H9 (cell line): ENCODE results near the gene MYO1C. TPM values are rescaled to one million over a fixed set of nuclear protein-coding genes. Genes with fewer than 3 reads are reported as not detected.

Experiments used
- DNase-seq: peaks from one replicate; pipeline ENCODE4 v3.0.0-alpha.2; 2017
- H2AFZ ChIP-seq: one replicate; pipeline ENCODE4 v1.6.1; 2013; ENCODE audit warnings: mild to moderate bottlenecking, low read length, control low read depth, moderate library complexity
- H2AK5ac ChIP-seq: 2 replicates; pipeline ENCODE4 v1.6.1; 2013; ENCODE audit warnings: low read length, control low read depth, mixed read lengths; ENCODE audit not compliant: insufficient read length
- H2BK120ac ChIP-seq: one replicate; pipeline ENCODE4 v1.6.1; 2013; ENCODE audit warnings: low read depth, mild to moderate bottlenecking, low read length, control low read depth, inconsistent platforms; ENCODE audit not compliant: poor library complexity, severe bottlenecking
- H2BK12ac ChIP-seq: 2 replicates; pipeline ENCODE4 v1.6.1; 2013; ENCODE audit warnings: low read length, control low read depth, mixed read lengths, low read depth; ENCODE audit not compliant: insufficient read length
- H2BK15ac ChIP-seq: 2 replicates; pipeline ENCODE4 v1.6.1; 2013; ENCODE audit warnings: low read depth, low read length, control low read depth
- H2BK20ac ChIP-seq: one replicate; pipeline ENCODE4 v1.6.1; 2013; ENCODE audit warnings: low read depth, mild to moderate bottlenecking, low read length, control low read depth, inconsistent platforms; ENCODE audit not compliant: poor library complexity, severe bottlenecking
- H2BK5ac ChIP-seq: 2 replicates; pipeline ENCODE4 v1.6.1; 2013; ENCODE audit warnings: low read length, control low read depth, mixed read lengths; ENCODE audit not compliant: insufficient read length
- H3K14ac ChIP-seq: 2 replicates; pipeline ENCODE4 v1.6.1; 2013; ENCODE audit warnings: low read length, control low read depth; ENCODE audit not compliant: insufficient read depth
- H3K18ac ChIP-seq: 2 replicates; pipeline ENCODE4 v1.6.1; 2013; ENCODE audit warnings: low read depth, mild to moderate bottlenecking, mixed read lengths, low read length, control low read depth; ENCODE audit not compliant: insufficient read length
- H3K23ac ChIP-seq: 2 replicates; pipeline ENCODE4 v1.6.1; 2013; ENCODE audit warnings: low read length, control low read depth, mixed read lengths, low read depth; ENCODE audit not compliant: insufficient read length
- H3K23me2 ChIP-seq: 2 replicates; pipeline ENCODE4 v1.6.1; 2013; ENCODE audit warnings: low read depth, mild to moderate bottlenecking, mixed read lengths, low read length, control low read depth; ENCODE audit not compliant: insufficient read length, poor library complexity, severe bottlenecking
- H3K27ac ChIP-seq: 2 replicates; pipeline ENCODE4 v1.5.1; 2013; ENCODE audit warnings: low read length, control low read depth, mixed read lengths, low read depth; ENCODE audit not compliant: insufficient read length
- H3K27me3 ChIP-seq: 2 replicates; pipeline ENCODE4 v1.6.1; 2013; ENCODE audit warnings: low read length, control low read depth, inconsistent platforms; ENCODE audit not compliant: insufficient read depth
- H3K4ac ChIP-seq: 2 replicates; pipeline ENCODE4 v1.6.1; 2013; ENCODE audit warnings: low read depth, mild to moderate bottlenecking, control low read depth, inconsistent platforms, low read length, moderate library complexity
- H3K4me1 ChIP-seq: 2 replicates; pipeline ENCODE4 v1.6.1; 2013; ENCODE audit warnings: low read length, control low read depth, inconsistent platforms; ENCODE audit not compliant: insufficient read depth
- H3K4me2 ChIP-seq: 2 replicates; pipeline ENCODE4 v1.6.1; 2013; ENCODE audit warnings: low read length, control low read depth, mixed read lengths; ENCODE audit not compliant: insufficient read length, insufficient read depth
- H3K56ac ChIP-seq: 2 replicates; pipeline ENCODE4 v1.6.1; 2013; ENCODE audit warnings: low read depth, mild to moderate bottlenecking, mixed read lengths, low read length, control low read depth; ENCODE audit not compliant: insufficient read length
- H3K79me1 ChIP-seq: 2 replicates; pipeline ENCODE4 v1.6.1; 2013; ENCODE audit warnings: low read depth, mild to moderate bottlenecking, moderate library complexity, low read length, control low read depth, inconsistent platforms; ENCODE audit not compliant: insufficient read depth, poor library complexity, severe bottlenecking
- H3K79me2 ChIP-seq: 2 replicates; pipeline ENCODE4 v1.6.1; 2013; ENCODE audit warnings: low read length, control low read depth, inconsistent platforms; ENCODE audit not compliant: insufficient read depth
- H3K9ac ChIP-seq: 2 replicates; pipeline ENCODE4 v1.6.1; 2013; ENCODE audit warnings: low read length, control low read depth, mixed read lengths; ENCODE audit not compliant: insufficient read length; ENCODE audit errors: extremely low read depth
- H3K9me3 ChIP-seq: one replicate; pipeline ENCODE4 v1.6.1; 2013; ENCODE audit warnings: low read depth, low read length, inconsistent platforms; ENCODE audit not compliant: control insufficient read depth
- H3T11ph ChIP-seq: one replicate; pipeline ENCODE4 v1.6.1; 2013; ENCODE audit warnings: mild to moderate bottlenecking, low read length, control low read depth, inconsistent platforms
- H4K20me1 ChIP-seq: one replicate; pipeline ENCODE4 v1.6.1; 2013; ENCODE audit not compliant: control insufficient read depth, insufficient read length, insufficient read depth
- H4K5ac ChIP-seq: 2 replicates; pipeline ENCODE4 v1.6.1; 2013; ENCODE audit warnings: low read depth, mild to moderate bottlenecking, mixed read lengths, low read length, control low read depth; ENCODE audit not compliant: insufficient read length
- H4K8ac ChIP-seq: replicated peaks from 2 replicates; pipeline ENCODE4 v1.6.1; 2013; ENCODE audit warnings: low read length, control low read depth, mixed read lengths, low read depth; ENCODE audit not compliant: insufficient read length
- H4K91ac ChIP-seq: 2 replicates; pipeline ENCODE4 v1.6.1; 2013; ENCODE audit warnings: low read depth, mild to moderate bottlenecking, moderate library complexity, mixed read lengths, low read length, control low read depth; ENCODE audit not compliant: insufficient read length
- H3K27ac Mint-ChIP-seq, 3 experiments: 2 replicates in 2 of 3; 3 replicates in 1 of 3; pipeline ENCODE4 v1.8.0; 2020 to 2021; ENCODE audit warnings: mixed read lengths in 3 of 3, mild to moderate bottlenecking in 1 of 3, moderate library complexity in 1 of 3
- H3K27me3 Mint-ChIP-seq: 2 replicates; pipeline ENCODE4 v1.8.0; 2021; ENCODE audit warnings: low read depth, mild to moderate bottlenecking, moderate library complexity, mixed read lengths
- H3K36me3 Mint-ChIP-seq, 3 experiments: 2 replicates in 2 of 3; 3 replicates in 1 of 3; pipeline ENCODE4 v1.8.0; 2020 to 2021; ENCODE audit warnings: low read depth in 3 of 3, mixed read lengths in 3 of 3; ENCODE audit not compliant: insufficient read depth in 1 of 3
- H3K4me1 Mint-ChIP-seq, 2 experiments: 2 replicates each; pipeline ENCODE4 v1.8.0; 2020; ENCODE audit warnings: mixed read lengths in 2 of 2
- H3K4me3 Mint-ChIP-seq, 2 experiments: 2 replicates in 1 of 2; 3 replicates in 1 of 2; pipeline ENCODE4 v1.8.0; 2020 to 2021; ENCODE audit warnings: mild to moderate bottlenecking in 2 of 2, mixed read lengths in 2 of 2, moderate library complexity in 1 of 2
- H3K9me3 Mint-ChIP-seq, 2 experiments: 2 replicates in 1 of 2; 3 replicates in 1 of 2; pipeline ENCODE4 v1.8.0; 2020; ENCODE audit warnings: mild to moderate bottlenecking in 2 of 2, mixed read lengths in 2 of 2, moderate library complexity in 1 of 2
- WGBS: extraction: QIAGEN DNeasy Blood & Tissue Kit; methylation state at CpG from one replicate; pipeline ENCODE4 v1.1.7; 2013; ENCODE audit warnings: missing lambda C conversion rate, low lambda C conversion rate, mixed read lengths; ENCODE audit not compliant: insufficient read length; ENCODE audit errors: extremely low coverage; 5-methylcytosine and 5-hydroxymethylcytosine counted together
- total RNA-seq: library from RNA; stranded (reverse); gene quantifications from 2 replicates; pipeline ENCODE4 v1.2.1, GENCODE V29; 2021
- TF ChIP-seq, protein P1 (sequence below): fragments of 200-600 bp; sonication (generic); conservative IDR thresholded peaks from 3 replicates; pipeline ENCODE4 v1.8.0; 2021; ENCODE audit warnings: antibody characterized with exemption, mild to moderate bottlenecking

The MYO1C gene
- total RNA-seq, 1 experiment from 2014 or later = 86.5 TPM

GRCh38 chr17:1467258-1467657, 25.2 kb downstream of the MYO1C start:
- no peak overlapping the region for H4K91ac ChIP-seq
- no peak overlapping the region for H3K27ac Mint-ChIP-seq
- H3K4me1 ChIP-seq = no peaks in the 10 kb centered on the region; the same call in 1 of the 2 replicates
- H2BK20ac ChIP-seq = no peak overlapping the region
- H2BK120ac ChIP-seq = no peak overlapping the region
- peaks cover 11 to 71% (median 27%) of the 10 kb centered on the region in 3 experiments; a peak in 6 of 7 replicates for H3K36me3 Mint-ChIP-seq
- no peaks in the 10 kb centered on the region for H3K27me3 ChIP-seq
- no peak overlapping the region for H3K23ac ChIP-seq
- H3K9ac ChIP-seq = no peak overlapping the region
- H3K14ac ChIP-seq = no peak overlapping the region
- no peak overlapping the region for H3K27ac ChIP-seq
- no peak overlapping the region for H2BK5ac ChIP-seq
- no peak overlapping the region for H2BK15ac ChIP-seq
- DNase-seq = no peak
- no peaks in the 10 kb centered on the region for H3K23me2 ChIP-seq
- H3K27me3 Mint-ChIP-seq = no peaks in the 10 kb centered on the region
- H3K9me3 Mint-ChIP-seq = no peaks in the 10 kb centered on the region
- no peaks in the 10 kb centered on the region for H3K9me3 ChIP-seq
- no peak overlapping the region for H4K5ac ChIP-seq
- H3K4ac ChIP-seq = no peak overlapping the region
- H4K8ac ChIP-seq = no peak overlapping the region
- H2BK12ac ChIP-seq = no peak overlapping the region
- H3K4me3 Mint-ChIP-seq = no peak overlapping the region
- H3K79me1 ChIP-seq = no peaks in the 10 kb centered on the region
- H2AK5ac ChIP-seq = no peak overlapping the region
- WGBS = no CpG with 5 or more reads among the region's 16 CpGs
- H4K20me1 ChIP-seq = no peaks in the 10 kb centered on the region
- no peaks in the 10 kb centered on the region for H3K79me2 ChIP-seq
- H3K4me2 ChIP-seq = no peak overlapping the region
- no peak overlapping the region for H3T11ph ChIP-seq
- TF ChIP-seq, protein P1, sequence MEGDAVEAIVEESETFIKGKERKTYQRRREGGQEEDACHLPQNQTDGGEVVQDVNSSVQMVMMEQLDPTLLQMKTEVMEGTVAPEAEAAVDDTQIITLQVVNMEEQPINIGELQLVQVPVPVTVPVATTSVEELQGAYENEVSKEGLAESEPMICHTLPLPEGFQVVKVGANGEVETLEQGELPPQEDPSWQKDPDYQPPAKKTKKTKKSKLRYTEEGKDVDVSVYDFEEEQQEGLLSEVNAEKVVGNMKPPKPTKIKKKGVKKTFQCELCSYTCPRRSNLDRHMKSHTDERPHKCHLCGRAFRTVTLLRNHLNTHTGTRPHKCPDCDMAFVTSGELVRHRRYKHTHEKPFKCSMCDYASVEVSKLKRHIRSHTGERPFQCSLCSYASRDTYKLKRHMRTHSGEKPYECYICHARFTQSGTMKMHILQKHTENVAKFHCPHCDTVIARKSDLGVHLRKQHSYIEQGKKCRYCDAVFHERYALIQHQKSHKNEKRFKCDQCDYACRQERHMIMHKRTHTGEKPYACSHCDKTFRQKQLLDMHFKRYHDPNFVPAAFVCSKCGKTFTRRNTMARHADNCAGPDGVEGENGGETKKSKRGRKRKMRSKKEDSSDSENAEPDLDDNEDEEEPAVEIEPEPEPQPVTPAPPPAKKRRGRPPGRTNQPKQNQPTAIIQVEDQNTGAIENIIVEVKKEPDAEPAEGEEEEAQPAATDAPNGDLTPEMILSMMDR = no peak
- H3K18ac ChIP-seq = no peak overlapping the region
- no peak overlapping the region for H2AFZ ChIP-seq
- H3K4me1 Mint-ChIP-seq = peaks cover 0 to 21% of the 10 kb centered on the region in 2 experiments; a peak in 2 of 4 replicates
- no peak overlapping the region for H3K56ac ChIP-seq
